Measurements from ENCODE around the gene LMF1. TPM values are rescaled to one million over a fixed set of nuclear protein-coding genes. Genes with fewer than 3 reads are reported as not detected.
A peak's percentile ranks its signal among the peaks of the same experiment; 100 is the strongest.

LMF1 gene
- total RNA-seq, 2 donors from 2014 or later, result 12.3 to 17.8 TPM

- H3K4me3 Mint-ChIP-seq, result peak overlapping the region; percentile 56
- H3K27ac Mint-ChIP-seq, result no peak overlapping the region
- no peaks in the 10 kb centered on the region for H3K9me3 Mint-ChIP-seq
- no peak for ATAC-seq (replicated peaks)
- peaks cover 10% of the 10 kb centered on the region for H3K4me1 Mint-ChIP-seq
- no peaks in the 10 kb centered on the region for H3K36me3 Mint-ChIP-seq (ENCODE audit: low read depth)
- no peaks in the 10 kb centered on the region for H3K27me3 Mint-ChIP-seq
These were observed 25.0 kb upstream of the LMF1 start for GRCh38 chr16:995783-996182.

GRCh38 chr16:995087-995486 is 24.3 kb upstream of the LMF1 start:
- Mint-ChIP-seq H3K4me1 (peaks cover 10% of the 10 kb centered on the region), H3K9me3 (no peaks in the 10 kb centered on the region), H3K4me3 (no peak overlapping the region), H3K36me3 (ENCODE audit: low read depth) (no peaks in the 10 kb centered on the region), H3K27ac (no peak overlapping the region), H3K27me3 (no peaks in the 10 kb centered on the region)
- ATAC-seq (replicated peaks), result no peak

- Mint-ChIP-seq H3K27me3 (no peaks in the 10 kb centered on the region), H3K4me3 (no peak overlapping the region), H3K4me1 (peaks cover 10% of the 10 kb centered on the region), H3K36me3 (ENCODE audit: low read depth) (no peaks in the 10 kb centered on the region), H3K9me3 (no peaks in the 10 kb centered on the region), H3K27ac (no peak overlapping the region)
- ATAC-seq (replicated peaks), result no peak
These were observed 22.9 kb upstream of the LMF1 start for GRCh38 chr16:993731-994130.

GRCh38 chr16:991773-992172 is 21.0 kb upstream of the LMF1 start:
- H3K27ac Mint-ChIP-seq, result no peak overlapping the region
- H3K4me1 Mint-ChIP-seq, result peaks cover 5% of the 10 kb centered on the region
- no peaks in the 10 kb centered on the region for H3K27me3 Mint-ChIP-seq
- H3K9me3 Mint-ChIP-seq, result no peaks in the 10 kb centered on the region
- ATAC-seq (replicated peaks), result no peak
- no peaks in the 10 kb centered on the region for H3K36me3 Mint-ChIP-seq (ENCODE audit: low read depth)
- H3K4me3 Mint-ChIP-seq, result no peak overlapping the region

- Mint-ChIP-seq H3K9me3 (no peaks in the 10 kb centered on the region), H3K27ac (no peak overlapping the region), H3K4me1 (peaks cover 5% of the 10 kb centered on the region), H3K27me3 (no peaks in the 10 kb centered on the region), H3K4me3 (no peak overlapping the region), H3K36me3 (ENCODE audit: low read depth) (no peaks in the 10 kb centered on the region)
- ATAC-seq (replicated peaks), result no peak
These were observed 20.6 kb upstream of the LMF1 start for GRCh38 chr16:991345-991744.

GRCh38 chr16:990516-991291 is 19.9 kb upstream of the LMF1 start:
- H3K4me3 Mint-ChIP-seq, result no peak overlapping the region
- no peaks in the 10 kb centered on the region for H3K4me1 Mint-ChIP-seq
- H3K27ac Mint-ChIP-seq, result no peak overlapping the region
- no peaks in the 10 kb centered on the region for H3K36me3 Mint-ChIP-seq (ENCODE audit: low read depth)
- ATAC-seq (replicated peaks), result no peak
- no peaks in the 10 kb centered on the region for H3K27me3 Mint-ChIP-seq
- no peaks in the 10 kb centered on the region for H3K9me3 Mint-ChIP-seq

GRCh38 chr16:989354-989814 is 18.6 kb upstream of the LMF1 start:
- ATAC-seq (replicated peaks), result no peak
- Mint-ChIP-seq H3K27me3 (no peaks in the 10 kb centered on the region), H3K9me3 (no peaks in the 10 kb centered on the region), H3K36me3 (ENCODE audit: low read depth) (no peaks in the 10 kb centered on the region), H3K27ac (no peak overlapping the region), H3K4me1 (no peaks in the 10 kb centered on the region), H3K4me3 (no peak overlapping the region)

- ATAC-seq (replicated peaks), result no peak
- H3K9me3 Mint-ChIP-seq, result no peaks in the 10 kb centered on the region
- no peaks in the 10 kb centered on the region for H3K4me1 Mint-ChIP-seq
- no peaks in the 10 kb centered on the region for H3K27me3 Mint-ChIP-seq
- H3K27ac Mint-ChIP-seq, result no peak overlapping the region
- no peak overlapping the region for H3K4me3 Mint-ChIP-seq
- no peaks in the 10 kb centered on the region for H3K36me3 Mint-ChIP-seq (ENCODE audit: low read depth)
These were observed 17.9 kb upstream of the LMF1 start for GRCh38 chr16:988471-989353.

- Mint-ChIP-seq H3K27ac (no peak overlapping the region), H3K36me3 (ENCODE audit: low read depth) (no peaks in the 10 kb centered on the region), H3K27me3 (no peaks in the 10 kb centered on the region), H3K4me3 (no peak overlapping the region), H3K9me3 (no peaks in the 10 kb centered on the region), H3K4me1 (no peaks in the 10 kb centered on the region)
- no peak for ATAC-seq (replicated peaks)
These were observed 17.1 kb upstream of the LMF1 start for GRCh38 chr16:987906-988305.

GRCh38 chr16:986925-987582 is 16.3 kb upstream of the LMF1 start:
- Mint-ChIP-seq H3K4me1 (no peaks in the 10 kb centered on the region), H3K27ac (no peak overlapping the region), H3K36me3 (ENCODE audit: low read depth) (no peaks in the 10 kb centered on the region), H3K4me3 (no peak overlapping the region), H3K9me3 (no peaks in the 10 kb centered on the region), H3K27me3 (no peaks in the 10 kb centered on the region)
- no peak for ATAC-seq (replicated peaks)

- H3K27ac Mint-ChIP-seq, result no peak overlapping the region
- H3K27me3 Mint-ChIP-seq, result no peaks in the 10 kb centered on the region
- H3K9me3 Mint-ChIP-seq, result no peaks in the 10 kb centered on the region
- H3K36me3 Mint-ChIP-seq (ENCODE audit: low read depth), result no peaks in the 10 kb centered on the region
- ATAC-seq (replicated peaks), result peak; percentile 52
- H3K4me3 Mint-ChIP-seq, result no peak overlapping the region
- H3K4me1 Mint-ChIP-seq, result no peaks in the 10 kb centered on the region
These were observed 15.6 kb upstream of the LMF1 start for GRCh38 chr16:986411-986810.

GRCh38 chr16:985646-986400 is 15.0 kb upstream of the LMF1 start:
- Mint-ChIP-seq H3K36me3 (ENCODE audit: low read depth) (no peaks in the 10 kb centered on the region), H3K4me1 (no peaks in the 10 kb centered on the region), H3K4me3 (no peak overlapping the region), H3K27me3 (no peaks in the 10 kb centered on the region), H3K27ac (no peak overlapping the region), H3K9me3 (no peaks in the 10 kb centered on the region)
- no peak for ATAC-seq (replicated peaks)

GRCh38 chr16:984736-985636 is 14.2 kb upstream of the LMF1 start:
- no peaks in the 10 kb centered on the region for H3K4me1 Mint-ChIP-seq
- no peak for ATAC-seq (replicated peaks)

More at GRCh38 chr16:984736-985636, 14.2 kb upstream of the LMF1 start:
- H3K36me3 Mint-ChIP-seq (ENCODE audit: low read depth), result no peaks in the 10 kb centered on the region
- H3K9me3 Mint-ChIP-seq, result no peaks in the 10 kb centered on the region
- H3K4me3 Mint-ChIP-seq, result no peak overlapping the region
- no peaks in the 10 kb centered on the region for H3K27me3 Mint-ChIP-seq
- H3K27ac Mint-ChIP-seq, result no peak overlapping the region
